Measurements from ENCODE around the gene SERTAD4. TPM values are rescaled to one million over a fixed set of nuclear protein-coding genes. Genes with fewer than 3 reads are reported as not detected.
A peak's percentile ranks its signal among the peaks of the same experiment; 100 is the strongest.

Gene SERTAD4
- total RNA-seq, 1 donor from 2014 or later, result 1.5 TPM

DNA sequence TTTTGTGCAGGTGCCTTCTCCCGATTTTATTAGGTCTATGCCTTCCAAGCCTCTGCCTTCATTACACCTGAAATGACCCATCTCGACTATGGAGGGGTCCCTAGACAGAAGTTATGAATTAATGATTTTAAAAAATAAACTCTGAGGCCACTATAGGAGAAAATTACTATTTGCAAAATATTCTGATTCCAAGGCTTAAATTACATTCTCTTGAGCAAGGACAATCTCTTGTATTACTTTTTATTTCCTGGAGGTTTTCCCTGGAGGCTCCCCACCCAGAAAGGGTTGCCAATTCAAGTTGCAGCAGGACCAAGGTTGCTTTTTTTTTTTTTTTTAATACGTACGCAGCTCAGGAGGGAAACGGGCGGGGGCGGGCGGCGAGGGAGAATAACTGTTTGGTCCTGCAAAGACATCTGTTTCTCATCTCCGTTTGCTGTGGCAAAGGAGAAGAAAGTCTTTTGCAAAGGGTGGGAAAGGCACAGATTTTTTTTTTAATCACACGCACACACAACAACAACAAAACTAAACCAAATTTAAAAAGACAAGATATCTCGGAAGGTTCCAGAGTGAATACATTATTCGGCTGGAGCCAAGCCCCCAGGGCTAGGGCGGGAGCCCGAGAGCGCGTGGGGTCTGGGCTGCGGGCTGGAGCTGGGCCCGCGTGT, 618 bp upstream of the SERTAD4 start:
- no peak for DNase-seq (ENCODE audit: low read depth, low spot score)

DNA sequence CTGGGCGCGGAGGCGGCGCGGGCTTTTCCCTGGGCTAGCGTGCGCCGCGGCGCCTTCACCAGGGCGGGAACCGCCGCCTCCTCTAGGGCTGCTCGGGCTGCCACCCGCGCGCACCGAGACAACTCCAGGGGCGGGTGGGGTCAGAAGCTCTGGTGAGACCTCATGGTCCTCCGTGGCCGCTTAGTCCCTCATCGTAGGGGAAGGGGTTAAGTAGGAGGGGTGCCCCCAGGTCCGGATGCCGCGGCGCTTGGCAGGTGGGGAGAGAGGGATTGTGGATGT, 559 bp downstream of the SERTAD4 start:
- no peak for DNase-seq (ENCODE audit: low read depth, low spot score)

DNA sequence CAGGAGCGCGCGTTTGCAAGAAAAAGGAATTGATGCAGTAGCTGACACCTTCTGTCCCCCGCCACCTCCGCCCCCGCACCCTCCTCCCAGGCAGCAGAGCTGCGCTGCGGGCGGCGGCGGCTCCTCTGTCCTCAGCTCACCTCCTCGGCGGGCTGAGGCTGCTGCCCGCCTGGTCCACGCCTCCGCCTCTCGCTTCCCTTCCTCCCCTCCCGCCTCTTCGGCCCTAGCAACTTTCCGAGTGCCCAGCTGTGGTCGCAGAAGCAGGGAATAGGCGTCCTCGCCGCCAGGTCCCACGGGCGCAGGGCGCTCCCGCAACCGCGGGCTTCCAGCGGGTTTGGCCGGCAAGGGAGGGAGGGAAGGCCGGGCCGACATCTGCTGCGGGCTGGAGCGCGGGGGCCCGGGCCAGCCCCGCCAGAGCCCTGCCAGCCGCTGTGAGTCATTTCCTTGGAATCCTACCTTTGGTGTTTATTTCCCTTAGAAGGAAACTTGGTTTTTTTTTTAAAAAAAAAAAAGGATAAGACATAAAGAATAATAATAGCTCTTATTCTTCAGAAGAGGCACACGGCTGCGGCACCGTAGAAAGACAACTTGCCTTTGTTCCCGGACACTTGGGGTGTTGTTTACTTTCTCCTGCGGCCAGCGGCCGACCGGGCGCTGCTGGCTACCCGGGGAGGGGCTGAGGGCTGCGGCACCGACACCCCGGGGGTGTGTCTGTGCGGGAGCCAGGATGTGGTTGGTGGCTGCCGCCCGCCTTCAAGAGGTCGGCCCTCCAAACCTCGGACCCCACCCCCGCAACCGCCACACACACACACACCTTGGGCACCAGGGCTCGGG, 1.1 kb downstream of the SERTAD4 start:
- DNase-seq (ENCODE audit: low read depth, low spot score), result no peak

DNA sequence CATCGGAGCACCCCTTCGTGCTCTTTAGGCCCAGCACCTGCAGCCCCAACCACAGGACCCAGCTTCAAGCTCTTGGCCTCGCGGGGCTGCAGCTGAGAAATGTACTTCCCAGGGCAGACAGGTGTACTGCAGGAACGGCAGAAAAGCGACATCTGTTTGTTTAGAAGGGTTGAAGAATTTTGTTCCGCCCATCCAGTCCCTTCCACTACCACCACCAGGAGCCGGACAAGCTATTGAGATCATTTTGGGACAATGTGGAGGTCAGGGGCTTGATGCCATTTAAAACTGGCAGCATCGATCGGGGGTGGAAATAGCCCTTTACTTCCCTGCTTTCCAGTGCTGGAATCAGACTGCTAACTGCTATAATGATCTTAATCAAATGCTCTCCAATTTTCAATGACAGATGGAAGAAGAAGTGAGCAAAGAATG, 1.7 kb downstream of the SERTAD4 start:
- DNase-seq (ENCODE audit: low read depth, low spot score), result no peak

DNA sequence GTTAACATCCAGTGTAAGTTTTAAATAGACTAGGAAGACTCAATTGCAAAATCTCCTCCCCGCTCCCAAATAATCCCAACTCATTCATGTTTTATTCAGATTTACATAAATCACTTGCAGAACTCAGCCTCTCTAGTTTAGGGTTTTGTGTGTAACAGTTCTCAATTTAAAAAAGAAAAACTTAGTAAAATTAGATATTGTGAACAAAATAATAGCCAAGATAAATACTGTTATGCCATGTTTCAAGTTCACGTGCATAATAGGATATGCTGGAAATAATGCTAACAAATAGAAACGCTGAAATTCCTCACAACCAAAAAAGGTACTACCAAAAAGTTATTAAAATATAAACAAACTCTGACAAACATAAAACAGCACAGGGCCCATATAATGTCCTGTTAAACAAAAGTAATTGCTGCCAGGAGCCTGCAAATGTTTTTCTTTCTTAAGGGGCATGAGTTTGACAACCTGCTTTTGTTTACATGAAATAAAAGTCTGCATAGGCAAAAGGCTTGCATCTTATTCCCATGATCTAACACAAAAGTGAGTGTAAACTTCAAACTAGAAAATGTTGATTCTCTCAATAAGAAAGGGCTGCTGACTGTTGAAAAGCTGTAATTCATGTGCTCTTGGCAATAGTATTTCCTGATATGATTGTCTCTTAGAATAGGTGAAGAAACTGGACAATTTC, 2.9 kb downstream of the SERTAD4 start:
- no peak for DNase-seq (ENCODE audit: low read depth, low spot score)

DNA sequence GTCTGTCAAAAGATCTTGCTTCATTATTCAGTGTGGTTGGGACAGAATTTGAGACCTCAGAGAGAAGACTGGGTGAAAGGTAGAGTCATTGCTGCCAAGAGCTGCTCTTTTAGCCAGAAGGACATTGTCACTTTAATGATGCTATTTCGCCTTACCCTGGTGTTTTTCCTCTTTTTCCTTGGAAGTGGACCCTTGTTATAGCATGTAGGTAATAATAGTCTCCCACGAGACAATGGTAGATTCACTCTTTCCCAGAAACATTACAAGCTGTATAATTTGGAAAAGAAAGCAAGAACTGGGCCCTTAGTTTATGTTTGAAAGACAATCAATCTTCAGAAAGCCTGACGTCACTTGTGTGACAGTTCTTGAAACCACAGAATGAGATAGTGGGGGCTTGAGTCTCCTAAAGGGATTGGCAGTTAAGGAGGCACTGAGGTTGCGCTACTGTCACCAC, 3.8 kb downstream of the SERTAD4 start:
- no peak for DNase-seq (ENCODE audit: low read depth, low spot score)

DNA sequence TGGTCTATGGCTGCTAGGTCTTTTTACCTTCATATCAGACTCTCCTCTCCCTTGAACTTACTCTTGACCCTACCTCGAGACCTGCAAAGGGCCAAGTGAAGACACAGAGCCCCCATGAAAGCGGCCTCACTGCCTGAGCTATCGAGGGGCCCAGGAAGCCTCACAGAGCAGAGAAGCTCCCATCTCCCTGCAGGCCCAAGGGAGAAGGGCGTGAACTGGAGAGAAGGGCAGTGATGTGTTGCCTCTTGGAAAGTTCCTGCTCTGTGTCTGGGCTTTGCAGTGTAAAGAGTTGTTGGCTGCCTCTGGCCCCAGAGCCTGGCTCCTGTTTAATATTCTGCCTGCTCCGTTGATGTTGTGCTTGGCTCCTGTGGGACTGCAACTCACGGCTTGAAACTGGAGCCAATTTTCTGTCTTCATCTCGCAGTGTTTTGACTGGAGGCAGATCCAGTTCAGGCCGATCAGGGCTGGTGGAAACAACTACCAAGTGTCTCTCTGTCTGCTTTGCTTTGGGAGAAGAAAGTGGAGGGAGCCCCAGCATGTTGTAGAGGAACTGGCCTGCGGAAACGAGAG, 4.3 kb downstream of the SERTAD4 start:
- DNase-seq (ENCODE audit: low read depth, low spot score), result no peak

DNA sequence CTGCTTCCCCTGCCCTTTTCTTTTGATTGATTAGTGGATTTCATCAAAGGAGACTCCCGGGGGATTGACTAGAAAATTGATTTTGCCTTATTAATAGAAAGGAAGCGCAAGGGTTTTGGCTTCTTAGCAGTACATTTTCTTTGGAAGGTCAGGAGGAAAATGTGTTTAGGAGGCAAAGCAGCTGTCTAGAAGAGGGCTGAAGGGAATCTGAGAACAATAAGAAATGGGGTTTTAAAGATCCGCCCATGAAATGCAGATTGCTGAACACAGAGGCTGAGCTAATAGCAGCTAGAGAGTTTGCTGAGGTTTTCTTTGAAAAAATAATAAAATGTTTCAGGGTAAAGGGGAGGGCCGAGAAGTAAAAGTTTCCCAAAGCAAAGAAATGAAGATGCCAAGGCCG, 4.9 kb downstream of the SERTAD4 start:
- no peak for DNase-seq (ENCODE audit: low read depth, low spot score)

DNA sequence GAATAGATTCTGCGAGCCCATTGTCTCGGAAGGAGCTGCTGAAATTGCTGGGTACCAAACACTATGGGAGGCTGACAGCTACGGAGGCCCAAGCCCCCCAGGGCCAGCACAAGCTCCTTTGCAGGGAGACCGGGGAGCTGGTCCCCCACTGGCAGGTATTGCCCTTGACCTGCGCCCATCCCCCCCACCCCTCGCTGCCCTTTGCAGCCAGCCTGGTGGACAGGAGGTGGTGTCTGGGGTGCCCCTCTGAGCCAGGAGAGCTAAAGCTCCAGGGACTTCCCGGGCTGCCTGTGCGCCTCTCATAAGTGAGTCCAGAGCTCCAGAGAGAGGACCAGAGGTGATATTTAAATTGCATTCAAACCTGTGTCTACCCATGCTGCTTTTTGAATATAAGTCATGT, 5.4 kb downstream of the SERTAD4 start:
- no peak for DNase-seq (ENCODE audit: low read depth, low spot score)

DNA sequence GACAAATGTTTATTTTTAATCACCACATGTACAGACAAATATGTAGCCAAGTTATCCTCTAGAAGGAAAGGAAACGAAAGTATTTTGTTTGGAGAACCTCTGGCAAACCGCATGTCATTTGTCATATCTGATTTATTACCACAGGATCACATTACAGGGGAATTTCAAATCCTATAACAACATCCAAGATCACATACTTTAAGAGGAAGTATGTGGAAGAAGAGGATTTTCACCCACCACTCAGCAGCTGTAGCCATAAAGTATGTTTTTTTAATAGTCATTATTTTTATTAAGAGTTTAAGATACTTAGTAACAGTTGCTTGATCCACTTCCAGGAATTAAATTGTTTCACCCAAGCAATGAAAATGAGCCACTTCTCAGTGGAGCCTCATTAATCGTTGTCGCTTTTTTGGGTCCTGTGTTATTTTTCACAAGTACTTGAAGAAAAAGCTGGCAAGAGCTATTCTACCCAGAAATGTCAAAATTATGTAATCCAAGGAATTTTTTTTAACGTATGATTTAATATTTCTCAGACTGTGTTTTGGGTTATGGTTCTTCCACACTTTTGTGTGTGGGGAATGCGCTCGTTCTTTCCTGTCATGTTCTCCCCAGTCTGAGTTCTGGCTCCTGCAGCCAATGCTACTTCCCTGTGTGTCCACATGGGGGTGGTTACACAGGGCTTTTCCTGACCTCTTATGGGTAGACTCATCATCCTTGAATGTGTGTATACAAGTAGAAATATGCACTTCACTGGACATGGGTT, 6.9 kb downstream of the SERTAD4 start:
- DNase-seq (ENCODE audit: low read depth, low spot score), result peak; percentile 67

DNA sequence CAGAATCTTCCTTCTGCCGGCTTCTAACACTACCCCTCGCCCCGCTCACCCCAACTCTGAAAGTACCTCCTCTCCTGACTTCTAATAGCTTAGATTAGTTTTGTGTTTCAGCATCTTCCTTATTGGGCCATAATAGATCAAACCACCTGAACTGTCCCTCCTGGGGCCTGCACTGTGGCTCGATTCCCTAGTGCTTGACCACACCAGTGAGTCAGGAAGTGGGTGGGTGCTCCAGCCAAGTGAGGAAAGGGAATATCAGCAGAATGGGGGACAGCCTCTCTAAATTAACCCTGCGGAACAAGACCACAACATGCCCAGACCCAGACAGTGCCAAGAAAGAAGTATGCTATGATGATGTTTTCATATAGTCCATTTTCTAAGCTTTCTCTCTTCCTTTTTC, 8.5 kb downstream of the SERTAD4 start:
- DNase-seq (ENCODE audit: low read depth, low spot score), result no peak

DNA sequence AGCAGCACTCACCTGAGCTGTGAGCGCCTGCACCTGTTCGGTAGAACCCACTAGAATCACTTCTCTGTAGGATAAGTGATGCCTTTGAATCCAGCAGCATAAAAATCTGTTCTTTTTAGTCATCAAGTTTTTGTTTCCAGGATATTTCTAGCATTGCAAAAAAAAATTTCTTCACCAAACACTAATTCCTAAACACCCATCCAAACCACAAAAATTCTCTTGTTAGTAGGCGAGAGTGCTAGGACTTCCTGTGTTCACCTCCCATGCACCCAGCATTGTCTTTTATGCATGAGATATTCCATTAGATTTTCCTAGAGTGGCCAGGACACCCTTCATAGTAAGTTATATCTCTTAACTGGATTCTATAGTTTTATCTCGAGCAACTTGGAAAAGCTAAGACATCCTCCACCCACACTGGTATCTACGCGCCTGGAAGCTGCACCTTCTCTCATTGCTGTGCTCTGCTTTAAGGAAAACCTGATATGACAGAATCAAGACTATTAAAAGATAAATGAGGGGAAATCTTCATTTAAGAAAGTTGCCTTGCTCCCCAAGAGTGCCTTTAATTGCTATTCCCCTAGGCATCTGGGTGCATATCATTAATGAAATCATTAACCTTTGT, 12.3 kb downstream of the SERTAD4 start:
- DNase-seq (ENCODE audit: low read depth, low spot score), result no peak

DNA sequence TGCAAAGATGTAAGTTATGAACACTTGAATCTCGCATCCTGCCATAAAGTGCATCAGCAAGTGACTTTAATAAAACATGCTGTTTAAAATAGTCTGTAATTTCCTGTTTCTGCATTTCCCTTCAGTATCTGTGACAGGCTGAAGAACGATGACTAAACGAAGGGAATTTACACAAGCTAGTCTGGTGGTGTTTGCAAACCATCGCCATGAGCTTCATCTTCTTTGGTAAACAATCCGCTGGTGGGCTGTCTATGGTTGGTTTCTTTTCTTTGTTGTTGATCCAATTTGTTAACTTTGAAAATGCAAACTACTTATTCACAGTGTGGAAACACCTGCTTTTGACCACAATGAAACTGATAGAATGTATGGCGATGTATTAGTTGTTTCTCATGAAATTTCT, 13.9 kb downstream of the SERTAD4 start:
- no peak for DNase-seq (ENCODE audit: low read depth, low spot score)

DNA sequence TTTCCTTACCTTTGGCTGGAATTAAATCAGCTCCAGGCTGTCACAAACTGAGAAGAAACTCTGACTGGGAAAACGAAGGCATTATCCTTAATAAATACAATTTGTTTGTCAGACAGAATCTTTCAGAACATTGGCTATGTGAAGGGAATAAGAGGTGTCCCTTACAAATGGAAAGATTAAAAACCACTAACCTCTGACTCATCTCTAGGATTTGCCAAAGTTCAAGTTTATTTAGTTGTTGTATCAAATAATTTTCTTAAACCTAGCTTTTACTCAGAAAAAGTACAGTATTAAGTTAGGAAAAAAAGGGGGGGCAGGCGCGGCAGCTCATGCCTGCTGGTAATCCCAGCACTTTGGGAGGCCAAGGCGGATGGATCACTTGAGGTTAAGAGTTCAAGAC, 15.7 kb downstream of the SERTAD4 start:
- no peak for DNase-seq (ENCODE audit: low read depth, low spot score)

DNA sequence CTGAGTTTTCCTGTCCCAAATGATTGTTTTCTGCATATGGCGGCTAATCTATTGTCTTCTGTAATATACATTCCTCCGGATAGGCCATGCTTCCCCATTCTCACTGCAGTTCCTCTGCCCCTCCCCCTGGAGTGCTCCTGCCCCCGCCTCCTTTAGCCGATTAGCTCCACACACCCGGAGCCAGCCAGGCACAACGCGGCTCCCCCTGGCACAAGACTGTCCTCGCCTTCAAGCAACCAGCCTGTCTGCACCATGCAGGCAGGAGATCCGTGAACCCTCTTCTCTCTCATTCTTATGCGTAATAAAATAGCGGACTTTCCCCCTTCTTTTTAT, 18.0 kb downstream of the SERTAD4 start:
- no peak for DNase-seq (ENCODE audit: low read depth, low spot score)

DNA sequence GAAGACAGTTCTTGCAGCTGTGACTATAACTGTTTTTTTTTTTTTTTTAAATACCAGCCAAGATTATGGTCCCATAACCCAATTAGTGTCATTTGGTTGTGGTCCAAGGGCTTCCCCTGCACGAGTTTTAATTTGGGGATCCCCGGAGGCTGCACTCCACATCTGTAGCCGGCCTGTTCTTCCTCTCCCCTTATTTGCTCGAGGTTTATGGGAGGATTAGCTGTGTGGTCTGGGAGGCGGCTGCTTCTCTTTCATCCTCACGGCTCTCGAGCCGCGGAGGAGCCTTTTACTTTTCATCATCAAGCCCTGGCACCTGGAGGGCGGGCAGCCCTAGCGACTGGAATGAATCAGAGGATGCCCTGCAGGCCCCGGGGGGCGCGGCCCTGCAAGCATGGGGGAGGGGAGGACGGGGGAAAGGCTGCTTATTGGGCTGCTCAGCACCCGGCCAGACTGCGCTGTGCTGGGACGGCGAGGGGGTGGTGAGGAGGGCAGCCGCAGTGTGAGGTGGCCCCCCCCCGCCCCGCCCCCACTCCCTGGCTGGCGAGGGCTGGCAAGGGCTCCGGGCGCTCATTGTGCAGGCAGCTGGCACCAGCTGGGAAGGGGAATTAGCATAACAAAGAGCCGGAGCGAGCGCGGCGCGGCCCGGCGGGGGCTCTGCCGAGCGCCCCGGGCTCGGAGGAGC, 18.5 kb downstream of the SERTAD4 start:
- no peak for DNase-seq (ENCODE audit: low read depth, low spot score)

DNA sequence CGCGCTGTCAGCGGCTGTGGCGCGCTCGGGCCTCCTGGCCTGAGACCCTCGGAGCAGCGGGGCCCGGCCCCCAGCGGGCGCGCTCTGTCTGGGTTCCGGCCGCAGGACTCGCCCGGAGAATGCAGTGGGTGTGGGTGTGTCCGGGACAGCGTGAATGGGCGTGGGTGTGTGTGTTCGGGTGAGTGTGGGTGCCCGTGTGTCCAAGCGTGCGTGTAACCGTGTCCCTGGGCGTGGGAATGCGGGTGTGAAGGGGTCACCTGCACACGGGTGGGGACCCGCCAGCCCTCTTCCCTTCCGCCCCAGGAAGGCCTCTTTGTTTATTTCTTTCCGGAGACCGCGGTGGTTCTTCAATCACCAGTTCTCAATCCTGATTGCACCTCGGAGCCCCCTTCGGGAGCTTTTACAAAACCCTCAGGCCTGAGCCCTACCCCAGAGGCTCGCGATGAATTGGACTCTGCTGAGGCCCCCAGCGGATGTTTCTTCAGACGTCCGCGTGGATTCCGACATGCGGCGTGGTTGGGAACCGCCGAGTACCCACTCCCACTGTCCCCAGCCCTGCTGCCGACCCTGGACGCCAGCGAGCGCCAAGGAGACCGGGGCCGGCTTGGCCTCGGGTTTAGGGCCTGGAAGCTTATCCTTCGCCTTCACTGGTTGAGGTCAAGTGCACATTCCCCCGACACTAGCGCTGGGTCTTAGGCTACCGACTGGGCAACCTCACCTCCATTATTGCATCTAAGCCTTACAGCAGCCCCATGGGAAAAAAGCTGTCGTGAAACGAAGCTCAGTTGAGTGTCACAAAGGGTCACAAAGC, 19.3 kb downstream of the SERTAD4 start:
- DNase-seq (ENCODE audit: low read depth, low spot score), result no peak

DNA sequence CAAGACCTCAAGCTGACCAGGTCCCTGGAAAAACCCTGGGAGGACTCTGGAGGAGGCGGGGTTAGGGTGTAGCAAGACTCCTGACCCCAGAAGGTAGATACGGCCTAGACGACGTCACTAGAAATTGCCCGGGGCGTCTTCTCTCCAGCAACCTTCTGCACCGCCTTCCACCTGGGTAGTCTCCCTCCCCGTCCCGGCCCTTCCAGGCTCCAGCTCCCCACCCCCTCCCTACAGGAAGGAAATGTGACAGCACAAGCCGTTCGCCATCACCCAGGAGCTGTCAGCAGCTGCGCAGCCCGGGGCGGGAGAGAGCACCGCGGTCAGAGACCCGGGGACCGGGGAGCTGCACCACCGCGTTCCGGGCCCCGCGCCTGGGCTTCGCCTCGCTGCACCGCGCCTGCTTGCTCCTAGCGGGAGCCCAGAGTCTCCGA, 20.0 kb downstream of the SERTAD4 start:
- no peak for DNase-seq (ENCODE audit: low read depth, low spot score)

DNA sequence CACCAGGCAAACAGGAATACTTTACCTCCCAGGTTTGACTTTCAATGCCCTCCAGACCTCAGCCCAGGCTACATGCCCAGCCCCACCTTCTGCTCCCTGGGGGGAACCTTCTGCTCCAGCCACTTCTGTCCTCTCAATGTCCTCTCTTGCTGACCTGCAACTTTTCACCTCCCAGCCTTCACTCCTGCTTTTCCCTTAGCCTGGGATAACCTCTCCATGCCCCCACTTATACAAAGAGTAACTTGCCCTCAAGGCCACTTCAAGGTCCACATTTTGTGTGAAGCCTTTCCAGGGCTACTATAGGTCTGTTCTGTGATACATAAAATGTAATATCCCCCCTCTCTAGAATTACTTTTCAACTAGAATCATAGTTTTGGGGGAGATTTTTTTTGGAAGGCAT, 21.7 kb downstream of the SERTAD4 start:
- DNase-seq (ENCODE audit: low read depth, low spot score), result no peak

Data from pulmonary artery endothelial cell (primary cell).